SIG-M5 treated with dmso at 0.1 percent for 504 hours (cell line): ENCODE results near the gene STK17A.

ENCODE experiments used
- DNase-seq: peaks from one replicate; lab custom pipeline; 2025; ENCODE audit not compliant: unreplicated experiment; lab: John Stamatoyannopoulos, UW

The STK17A gene

GRCh38 chr7:43631559-43631958 lies 48.7 kb downstream of the STK17A start:
- DNase-seq, result no peak

- DNase-seq, result no peak
Measured at GRCh38 chr7:43632746-43633145, 49.8 kb downstream of the STK17A start.

- DNase-seq, result no peak
Measured at GRCh38 chr7:43634384-43634783, 51.5 kb downstream of the STK17A start.

- DNase-seq, result peak; percentile 9
Measured at GRCh38 chr7:43636093-43636492, 53.2 kb downstream of the STK17A start.

- no peak for DNase-seq
Measured at GRCh38 chr7:43637114-43637806, 54.4 kb downstream of the STK17A start.

- DNase-seq, result no peak
Measured at GRCh38 chr7:43639858-43640491, 57.1 kb downstream of the STK17A start.

GRCh38 chr7:43640679-43641078 lies 57.8 kb downstream of the STK17A start:
- DNase-seq, result no peak

- DNase-seq, result no peak
Measured at GRCh38 chr7:43642897-43643630, 60.2 kb downstream of the STK17A start.

- no peak for DNase-seq
Measured at GRCh38 chr7:43643846-43644245, 60.9 kb downstream of the STK17A start.

GRCh38 chr7:43645699-43646226 lies 62.9 kb downstream of the STK17A start:
- no peak for DNase-seq

GRCh38 chr7:43646603-43647338 lies 63.9 kb downstream of the STK17A start:
- DNase-seq, result no peak

GRCh38 chr7:43647339-43647672 lies 64.4 kb downstream of the STK17A start:
- no peak for DNase-seq

GRCh38 chr7:43647673-43648472 lies 65.0 kb downstream of the STK17A start:
- DNase-seq, result peak; percentile 67

GRCh38 chr7:43648473-43649406 lies 65.8 kb downstream of the STK17A start:
- DNase-seq, result peak; percentile 31

GRCh38 chr7:43649755-43650274 lies 66.9 kb downstream of the STK17A start:
- peak; percentile 77 for DNase-seq

- DNase-seq, result no peak
Measured at GRCh38 chr7:43650457-43651052, 67.6 kb downstream of the STK17A start.

- DNase-seq, result no peak
Measured at GRCh38 chr7:43652364-43652763, 69.5 kb downstream of the STK17A start.

GRCh38 chr7:43653466-43653865 lies 70.6 kb downstream of the STK17A start:
- no peak for DNase-seq
